B cell (primary cell): Measurements from ENCODE around the gene CCL11. TPM values are rescaled to one million over a fixed set of nuclear protein-coding genes. Genes with fewer than 3 reads are reported as not detected.

ENCODE experiments used
- ATAC-seq: fragments of 200-7000 bp; cut with Tn5 transposase; one replicate; pipeline ENCODE4 v1.10.0; 2021; ENCODE audit warnings: low read depth, mild to moderate bottlenecking, moderate number of reproducible peaks, moderate library complexity
- CTCF ChIA-PET: fragments of 350-600 bp; sonication (Branson Sonifier 250); formaldehyde crosslinking; loops from one replicate; lab custom pipeline; 2021; ENCODE audit warnings: antibody characterized with exemption, inconsistent platforms; lab: Charles Lee
- POLR2A ChIA-PET: fragments of 350-600 bp; sonication (Branson Sonifier 250); formaldehyde crosslinking; loops from one replicate; lab custom pipeline; 2021; ENCODE audit warnings: antibody characterized with exemption; lab: Charles Lee
- DNase-seq: peaks from one replicate; pipeline ENCODE4 v3.0.0; 2013
- H2AFZ ChIP-seq: 2 replicates; pipeline ENCODE4 v1.6.1; 2012; ENCODE audit warnings: mild to moderate bottlenecking, low read depth, low read length; ENCODE audit not compliant: insufficient read depth, poor library complexity, severe bottlenecking
- H3K27ac ChIP-seq, 2 donors: 1 replicate in 1 of 2; 2 replicates in 1 of 2; pipeline ENCODE4 v1.5.1; 2012 to 2013; ENCODE audit warnings: low read length in 2 of 2, mild to moderate bottlenecking in 2 of 2, moderate library complexity in 1 of 2
- H3K27me3 ChIP-seq, 4 experiments: fragments of 200-600 bp in 1 of 4; sonication (generic) in 1 of 4; replicated peaks in 1 of 4; 1 replicate in 2 of 4; 2 replicates in 2 of 4; pipeline versions ENCODE4 v1.6.1 to v1.7.0; 2013 to 2016; ENCODE audit warnings: low read length in 3 of 4, mild to moderate bottlenecking in 2 of 4, mixed read lengths in 1 of 4, moderate library complexity in 1 of 4; ENCODE audit not compliant: insufficient read depth in 4 of 4, control insufficient read depth in 3 of 4; ENCODE audit errors: control extremely low read depth in 1 of 4
- H3K36me3 ChIP-seq, 2 experiments: replicated peaks in 1 of 2; 1 replicate in 1 of 2; 2 replicates in 1 of 2; pipeline versions ENCODE4 v1.6.1 to v1.7.1; 2013; ENCODE audit warnings: low read length in 1 of 2; ENCODE audit not compliant: insufficient read depth in 2 of 2, control insufficient read depth in 1 of 2; ENCODE audit errors: control extremely low read depth in 1 of 2, extremely low read depth in 1 of 2
- H3K4me1 ChIP-seq, 2 donors: fragments of 200-600 bp in 1 of 2; sonication (generic) in 1 of 2; 1 replicate in 1 of 2; 2 replicates in 1 of 2; pipeline versions ENCODE4 v1.5.1 to v1.6.1; 2013 to 2017; ENCODE audit warnings: low read length in 2 of 2; ENCODE audit not compliant: control insufficient read depth in 2 of 2, insufficient read depth in 2 of 2
- H3K4me2 ChIP-seq: replicated peaks from 2 replicates; pipeline ENCODE3; 2012; ENCODE audit warnings: mild to moderate bottlenecking, low read depth, low read length; ENCODE audit not compliant: poor library complexity, severe bottlenecking
- H3K4me3 ChIP-seq, 5 experiments: fragments of 200-600 bp in 1 of 5; sonication (generic) in 1 of 5; 1 replicate in 3 of 5; 2 replicates in 2 of 5; pipeline versions ENCODE4 v1.5.1 to v1.7.0; 2011 to 2016; ENCODE audit warnings: low read length in 4 of 5, mild to moderate bottlenecking in 4 of 5, low read depth in 2 of 5, control low read depth in 1 of 5, moderate library complexity in 1 of 5; ENCODE audit not compliant: insufficient read depth in 1 of 5; ENCODE audit errors: control extremely low read depth in 1 of 5, extremely low read depth in 1 of 5
- H3K79me2 ChIP-seq: fragments of 200-600 bp; sonication (generic); one replicate; pipeline ENCODE4 v1.6.0; 2016; ENCODE audit warnings: low read length; ENCODE audit not compliant: control insufficient read depth, insufficient read depth
- H3K9ac ChIP-seq: fragments of 200-600 bp; sonication (generic); 2 replicates; pipeline ENCODE4 v1.6.1; 2017; ENCODE audit warnings: mild to moderate bottlenecking, low read length, moderate library complexity
- H3K9me3 ChIP-seq, 3 donors: one replicate each; pipeline versions ENCODE4 v1.6.1 to v1.7.1; 2013; ENCODE audit warnings: low read length in 2 of 3; ENCODE audit not compliant: control insufficient read depth in 2 of 3, insufficient read depth in 1 of 3; ENCODE audit errors: control extremely low read depth in 1 of 3
- H4K20me1 ChIP-seq: 2 replicates; pipeline ENCODE4 v1.6.0; 2012; ENCODE audit warnings: mild to moderate bottlenecking, low read length; ENCODE audit not compliant: insufficient read depth, control insufficient read depth, poor library complexity, severe bottlenecking
- H3K27ac Mint-ChIP-seq: one replicate; pipeline ENCODE4 v1.8.0; 2021; ENCODE audit warnings: mixed read lengths
- H3K27me3 Mint-ChIP-seq: one replicate; pipeline ENCODE4 v1.8.0; 2021; ENCODE audit warnings: mixed read lengths
- H3K4me1 Mint-ChIP-seq: one replicate; pipeline ENCODE4 v1.8.0; 2021; ENCODE audit warnings: mixed read lengths
- H3K4me3 Mint-ChIP-seq: one replicate; pipeline ENCODE4 v1.8.0; 2021; ENCODE audit warnings: mixed read lengths
- H3K9me3 Mint-ChIP-seq: one replicate; pipeline ENCODE4 v1.8.0; 2022; ENCODE audit warnings: mixed read lengths; ENCODE audit not compliant: insufficient read depth
- CTCF ChIP-seq: fragments of 200-600 bp; IDR thresholded peaks from one replicate; pipeline ENCODE4 v1.8.0; 2022; ENCODE audit warnings: antibody characterized with exemption, mild to moderate bottlenecking
- EZH2 ChIP-seq: IDR thresholded peaks from 2 replicates; pipeline ENCODE4 v1.6.1; 2012; ENCODE audit warnings: borderline replicate concordance, low read depth, mild to moderate bottlenecking, moderate library complexity, low read length; ENCODE audit not compliant: insufficient read depth, poor library complexity, severe bottlenecking
- WGBS: methylation state at CpG from one replicate; pipeline ENCODE4 v1.1.5; 2013; ENCODE audit warnings: missing lambda C conversion rate; ENCODE audit not compliant: insufficient coverage; 5-methylcytosine and 5-hydroxymethylcytosine counted together
- intact Hi-C: fragments of 100-400 bp; cut with micrococcal nuclease; formaldehyde crosslinking; loops from one replicate; pipeline ENCODE4 v1.10.0; 2022
- polyA plus RNA-seq: library from polyadenylated mRNA; depleted of rRNA; stranded (reverse); fragments of >200 nt; gene quantifications from 2 replicates; pipeline ENCODE4 v1.2.3, GENCODE V29; 2012
- total RNA-seq, 2 donors: library from RNA; stranded (reverse); fragments of 120-200 nt in 1 of 2; gene quantifications; 1 replicate in 1 of 2; 2 replicates in 1 of 2; pipeline versions ENCODE4 v1.2.3 to v1.2.4, GENCODE V29; 2013 to 2022

CCL11 gene
- total and polyA plus RNA-seq, 2 donors (not counting 1 experiment from before 2014, with no cell fraction given) = not detected

GRCh38 chr17:34299956-34300577 lies 14.5 kb downstream of the CCL11 start:
- DNase-seq (no peak), ATAC-seq (no peak)
- no peak overlapping the region for H3K27ac Mint-ChIP-seq
- no peaks in the 10 kb centered on the region for H3K36me3 ChIP-seq
- peaks cover 35% of the 10 kb centered on the region for H3K27me3 Mint-ChIP-seq
- ChIA-PET POLR2A (no interaction called here), CTCF (interaction anchor here (1.0 kb wide), 1 partner anchor 61 kb away, joined by 3 read pairs; no protein-coding TSS in a partner anchor)
- H3K9me3 Mint-ChIP-seq = no peaks in the 10 kb centered on the region
- no peaks in the 10 kb centered on the region for H3K79me2 ChIP-seq
- H3K4me1 ChIP-seq = peaks cover 6 to 9% of the 10 kb centered on the region in 2 donors
- no peak overlapping the region for H3K9ac ChIP-seq
- no peak overlapping the region for H3K4me2 ChIP-seq
- no peaks in the 10 kb centered on the region for H4K20me1 ChIP-seq
- no peak overlapping the region for H3K27ac ChIP-seq
- H2AFZ ChIP-seq = no peak overlapping the region
- no peaks in the 10 kb centered on the region for H3K9me3 ChIP-seq
- 95% methylated on average over 2 of the region's 3 CpGs for WGBS
- no peak overlapping the region for H3K4me3 ChIP-seq
- H3K4me1 Mint-ChIP-seq = peaks cover 13% of the 10 kb centered on the region
- no peak overlapping the region for H3K4me3 Mint-ChIP-seq
- TF ChIP-seq EZH2 (no peak), CTCF (no peak)
- intact Hi-C loops = no loop called here
- peaks cover 0 to 12% (median 0%) of the 10 kb centered on the region in 4 experiments for H3K27me3 ChIP-seq

- peaks cover 40% of the 10 kb centered on the region for H3K27me3 Mint-ChIP-seq
- Histone ChIP-seq H2AFZ (no peak overlapping the region), H3K4me1 (peaks cover 6 to 9% of the 10 kb centered on the region in 2 donors), H3K4me2 (no peak overlapping the region), H3K79me2 (no peaks in the 10 kb centered on the region), H3K4me3 (no peak overlapping the region), H3K9me3 (no peaks in the 10 kb centered on the region), H4K20me1 (no peaks in the 10 kb centered on the region), H3K27me3 (peaks cover 0 to 12% (median under 1%) of the 10 kb centered on the region in 4 experiments), H3K36me3 (no peaks in the 10 kb centered on the region), H3K9ac (no peak overlapping the region), H3K27ac (no peak overlapping the region)
- CTCF ChIA-PET = interaction anchor here (1.4 kb wide), 1 partner anchor 63 kb away, joined by 5 read pairs; the partner anchor contains the start of gene CCL1
- ATAC-seq (no peak), DNase-seq (no peak)
- TF ChIP-seq CTCF = no peak
- no peak for TF ChIP-seq EZH2
- intact Hi-C loops = no loop called here
- 100% methylated on average over 2 of the region's 3 CpGs for WGBS
- no peak overlapping the region for H3K4me3 Mint-ChIP-seq
- H3K9me3 Mint-ChIP-seq = no peaks in the 10 kb centered on the region
- POLR2A ChIA-PET = no interaction called here
- H3K4me1 Mint-ChIP-seq = peaks cover 13% of the 10 kb centered on the region
- H3K27ac Mint-ChIP-seq = no peak overlapping the region
These were observed 15.3 kb downstream of the CCL11 start for GRCh38 chr17:34300652-34301370.
